PFSK-1 (cell line): ENCODE data around the gene MRPL19.

ENCODE experiments used
- FOXP2 ChIP-seq: optimal IDR thresholded peaks from 2 replicates; pipeline ENCODE3; 2011; ENCODE audit warnings: borderline replicate concordance, control low read depth, inconsistent platforms; ENCODE audit not compliant: insufficient read depth; ENCODE audit errors: extremely low read length, extremely low read depth
- POLR2AphosphoS5 ChIP-seq: IDR thresholded peaks from 2 replicates; pipeline ENCODE4 v1.6.1; 2012; ENCODE audit warnings: low read depth, mild to moderate bottlenecking, control low read depth, low read length, moderate library complexity
- REST ChIP-seq, 2 experiments: IDR thresholded peaks; 2 replicates each; pipeline versions ENCODE4 v1.6.1 to v1.8.0; 2011 to 2012; ENCODE audit warnings: low read depth in 2 of 2, low read length in 2 of 2, control low read depth in 1 of 2, inconsistent platforms in 1 of 2, mild to moderate bottlenecking in 1 of 2, moderate library complexity in 1 of 2; ENCODE audit not compliant: insufficient read depth in 1 of 2
- SIN3A ChIP-seq: IDR thresholded peaks from 2 replicates; pipeline ENCODE4 v1.6.1; 2012; ENCODE audit warnings: mild to moderate bottlenecking, low read length, moderate library complexity, borderline replicate concordance; ENCODE audit not compliant: insufficient read depth
- TAF1 ChIP-seq: IDR thresholded peaks from 2 replicates; pipeline ENCODE4 v1.6.1; 2012; ENCODE audit warnings: low read length, control low read depth, borderline replicate concordance; ENCODE audit not compliant: insufficient read depth

The MRPL19 gene

GRCh38 chr2:75612862-75613243 lies 33.7 kb upstream of the MRPL19 start:
- TF ChIP-seq TAF1 (no peak), POLR2AphosphoS5 (no peak), SIN3A (no peak), REST (IDR thresholded peaks at IDR 0.05; ENCODE audit: insufficient read depth in 1 of 2, low read depth in 2 of 2, low read length in 2 of 2) (no peak), FOXP2 (no peak)

DNA sequence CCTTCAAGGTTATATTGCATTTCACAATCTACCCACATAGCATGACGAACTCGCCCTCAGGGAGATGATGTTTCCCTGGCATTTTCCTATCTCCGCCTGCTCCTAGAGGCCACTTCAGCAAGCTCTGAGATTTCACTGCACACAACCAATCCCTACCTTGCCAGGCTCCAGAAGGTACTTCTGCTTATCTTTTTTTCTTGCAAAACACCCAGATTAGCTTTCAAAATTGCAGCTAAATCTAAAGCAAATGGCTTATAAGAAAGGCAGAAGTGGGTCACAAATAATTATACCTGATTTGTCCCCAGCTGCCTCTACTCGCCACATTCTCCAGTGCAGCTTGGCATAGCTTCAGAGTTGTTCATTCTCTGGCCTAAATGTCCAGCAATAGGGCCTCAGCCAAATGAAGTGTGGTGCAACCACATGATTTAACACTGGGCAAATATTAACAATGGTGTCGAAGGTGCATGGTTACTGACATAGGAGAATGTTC lies 32.4 kb upstream of the MRPL19 start:
- TF ChIP-seq REST (IDR thresholded peaks at IDR 0.05; ENCODE audit: insufficient read depth in 1 of 2, low read depth in 2 of 2, low read length in 2 of 2), result no peak
- TF ChIP-seq FOXP2, result no peak
- TF ChIP-seq POLR2AphosphoS5, result no peak
- TF ChIP-seq TAF1, result no peak
- TF ChIP-seq SIN3A, result no peak

GRCh38 chr2:75616406-75616805 lies 30.2 kb upstream of the MRPL19 start:
- TF ChIP-seq TAF1, result no peak
- no peak for TF ChIP-seq FOXP2
- TF ChIP-seq SIN3A, result no peak
- no peak for TF ChIP-seq REST (IDR thresholded peaks at IDR 0.05; ENCODE audit: insufficient read depth in 1 of 2, low read depth in 2 of 2, low read length in 2 of 2)
- no peak for TF ChIP-seq POLR2AphosphoS5

DNA sequence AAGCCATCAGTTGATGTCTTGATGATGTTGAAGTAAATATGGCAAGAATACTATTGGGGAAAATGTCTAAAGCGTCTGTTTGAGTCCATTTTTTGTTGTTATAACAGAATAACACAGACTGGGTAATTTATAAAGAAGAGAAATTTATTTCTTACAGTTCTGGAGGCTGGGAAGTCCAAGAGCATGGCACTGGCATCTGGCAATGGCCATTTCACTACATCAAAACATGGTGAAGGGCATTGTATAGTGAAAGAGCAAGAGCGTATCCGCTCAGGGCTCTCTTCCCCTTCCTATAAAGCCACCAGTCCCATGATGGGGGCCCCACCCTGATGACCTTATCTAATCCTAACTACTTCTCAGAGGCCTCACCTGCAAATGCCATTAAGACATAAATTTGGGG lies 29.6 kb upstream of the MRPL19 start:
- no peak for TF ChIP-seq SIN3A
- TF ChIP-seq TAF1, result no peak
- TF ChIP-seq FOXP2, result no peak
- TF ChIP-seq POLR2AphosphoS5, result no peak
- TF ChIP-seq REST (IDR thresholded peaks at IDR 0.05; ENCODE audit: insufficient read depth in 1 of 2, low read depth in 2 of 2, low read length in 2 of 2), result no peak
